SU-DHL-6 (cell line): ENCODE results near the gene EFL1.
"Not testable (repeated sequence)": the region's sequence is repeated elsewhere in the genome, so short reads cannot be mapped to it uniquely, and the experiment has no call there.

ENCODE experiments used
- H2AFZ ChIP-seq: fragments of 200-600 bp; sonication (generic); 2 replicates; pipeline ENCODE4 v1.6.1; 2014; ENCODE audit warnings: low read depth, mild to moderate bottlenecking, moderate library complexity, mixed read lengths, antibody characterized with exemption, low read length; ENCODE audit not compliant: severe bottlenecking
- H3F3A ChIP-seq: fragments of 200-600 bp; shearing (Covaris generic); 2 replicates; pipeline ENCODE4 v1.6.0; 2016; ENCODE audit warnings: antibody characterized with exemption, mild to moderate bottlenecking; ENCODE audit not compliant: insufficient read depth
- H3K27ac ChIP-seq: fragments of 200-600 bp; sonication (generic); 2 replicates; pipeline ENCODE4 v1.5.1; 2016; ENCODE audit warnings: low read depth, mild to moderate bottlenecking, low read length, moderate library complexity, mixed read lengths
- H3K27me3 ChIP-seq: fragments of 200-600 bp; sonication (generic), shearing (Covaris generic); 2 replicates; pipeline ENCODE4 v1.6.0; 2014; ENCODE audit warnings: mild to moderate bottlenecking, low read length
- H3K36me3 ChIP-seq: fragments of 200-600 bp; sonication (generic); 2 replicates; pipeline ENCODE4 v1.6.1; 2014; ENCODE audit warnings: mild to moderate bottlenecking, low read length, mixed read lengths
- H3K4me2 ChIP-seq: fragments of 300-600, 200-600 bp; shearing (Covaris generic), sonication (generic); 2 replicates; pipeline ENCODE4 v1.6.0; 2014; ENCODE audit warnings: low read length, low read depth, mild to moderate bottlenecking; ENCODE audit not compliant: poor library complexity, severe bottlenecking
- H3K4me3 ChIP-seq: fragments of 200-600 bp; sonication (generic); 2 replicates; pipeline ENCODE4 v1.5.1; 2014; ENCODE audit warnings: antibody characterized with exemption, low read length, mild to moderate bottlenecking, mixed read lengths; ENCODE audit not compliant: insufficient read depth, poor library complexity, severe bottlenecking
- H3K79me2 ChIP-seq: fragments of 200-600 bp; sonication (generic); 2 replicates; pipeline ENCODE4 v1.6.1; 2014; ENCODE audit warnings: mild to moderate bottlenecking, low read length, moderate library complexity; ENCODE audit not compliant: insufficient read depth
- H3K9ac ChIP-seq: fragments of 200-600 bp; sonication (generic); 2 replicates; pipeline ENCODE4 v1.7.0; 2014; ENCODE audit warnings: mild to moderate bottlenecking, low read length
- H3K9me2 ChIP-seq: fragments of 200-600 bp; sonication (generic); replicated peaks from 2 replicates; pipeline ENCODE4 v1.6.1; 2014; ENCODE audit warnings: low read length; ENCODE audit not compliant: insufficient read depth
- H3K9me3 ChIP-seq: fragments of 200-600 bp; sonication (generic); 2 replicates; pipeline ENCODE4 v1.6.1; 2014; ENCODE audit warnings: low read length, mixed read lengths; ENCODE audit not compliant: insufficient read depth
- H4K20me1 ChIP-seq: fragments of 200-600 bp; sonication (generic); 2 replicates; pipeline ENCODE4 v1.6.1; 2014; ENCODE audit warnings: low read depth, mild to moderate bottlenecking, antibody characterized with exemption, low read length, moderate library complexity, mixed read lengths
- CTCF ChIP-seq: fragments of 200-600 bp; sonication (generic); IDR thresholded peaks from one replicate; pipeline ENCODE4 v1.5.1; 2017; ENCODE audit warnings: antibody characterized with exemption, mild to moderate bottlenecking, low read length, moderate library complexity; ENCODE audit not compliant: insufficient read depth, poor library complexity, severe bottlenecking
- EZH2phosphoT487 ChIP-seq: fragments of 200-600 bp; sonication (generic), shearing (Covaris generic); conservative IDR thresholded peaks from 2 replicates; pipeline ENCODE4 v1.6.1; 2018; ENCODE audit warnings: mild to moderate bottlenecking, antibody characterized with exemption, low read length, moderate library complexity, mixed read lengths

Gene EFL1

DNA sequence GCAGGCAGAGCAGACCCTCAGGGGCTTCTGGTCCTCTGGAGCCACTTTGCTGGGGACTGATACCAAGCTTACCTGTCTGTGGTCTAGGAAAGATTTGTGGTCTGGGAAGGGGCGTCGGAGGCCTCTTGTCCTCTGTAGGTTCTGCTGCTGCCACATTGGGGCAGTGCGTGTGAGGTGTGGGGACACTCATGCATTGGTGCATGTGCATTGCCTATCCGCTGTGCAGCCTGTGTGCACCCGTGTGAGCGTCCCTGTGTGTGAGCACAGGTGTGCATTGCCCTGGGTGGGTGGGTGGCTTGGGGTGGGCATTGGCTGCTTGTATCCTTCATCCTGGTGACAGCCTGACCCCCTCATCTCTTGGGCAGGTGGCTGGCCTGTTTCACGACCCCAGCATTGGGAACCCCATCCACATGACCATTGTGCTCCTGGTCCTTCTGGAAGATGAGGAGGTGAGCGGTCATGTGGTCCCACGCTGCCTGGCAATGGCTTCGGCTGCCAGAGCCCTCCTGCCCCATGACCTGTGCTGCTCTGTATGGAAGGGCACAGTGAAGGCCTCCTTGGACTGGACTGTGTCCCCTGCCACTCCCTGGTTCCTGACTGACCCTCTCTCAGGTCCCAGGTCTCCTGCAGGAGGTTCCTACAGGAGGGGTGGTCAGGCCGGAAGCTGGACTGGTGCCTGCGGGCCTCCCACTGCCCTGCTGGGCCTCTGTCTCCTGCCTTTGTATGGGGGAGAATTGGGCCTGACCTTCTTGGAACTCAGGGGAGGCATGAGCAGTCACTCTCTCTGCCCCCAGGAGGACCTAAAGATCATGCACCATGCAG lies 41.6 kb upstream of the EFL1 start:
- Histone ChIP-seq H3K79me2 (no peaks in the 10 kb centered on the region), H3K9me3 (no peaks in the 10 kb centered on the region), H3K4me2 (no peak overlapping the region), H3K27me3 (no peaks in the 10 kb centered on the region), H3K27ac (no peak overlapping the region), H3K9me2 (no peaks in the 10 kb centered on the region), H2AFZ (no peak overlapping the region), H4K20me1 (no peaks in the 10 kb centered on the region), H3K9ac (no peak overlapping the region), H3F3A (no peaks in the 10 kb centered on the region), H3K36me3 (no peaks in the 10 kb centered on the region), H3K4me3 (no peak overlapping the region)
- TF ChIP-seq CTCF (no peak), EZH2phosphoT487 (no peak)

GRCh38 chr15:82301296-82302016 lies 38.9 kb upstream of the EFL1 start:
- Histone ChIP-seq H3K9ac (no peak overlapping the region), H3K9me3 (no peaks in the 10 kb centered on the region), H3K9me2 (no peaks in the 10 kb centered on the region), H3K27ac (no peak overlapping the region), H3K79me2 (no peaks in the 10 kb centered on the region), H3F3A (no peaks in the 10 kb centered on the region), H3K4me3 (no peak overlapping the region), H3K4me2 (no peak overlapping the region), H2AFZ (no peak overlapping the region), H3K36me3 (no peaks in the 10 kb centered on the region), H3K27me3 (no peaks in the 10 kb centered on the region), H4K20me1 (no peaks in the 10 kb centered on the region)
- TF ChIP-seq EZH2phosphoT487 (no peak), CTCF (no peak)

DNA sequence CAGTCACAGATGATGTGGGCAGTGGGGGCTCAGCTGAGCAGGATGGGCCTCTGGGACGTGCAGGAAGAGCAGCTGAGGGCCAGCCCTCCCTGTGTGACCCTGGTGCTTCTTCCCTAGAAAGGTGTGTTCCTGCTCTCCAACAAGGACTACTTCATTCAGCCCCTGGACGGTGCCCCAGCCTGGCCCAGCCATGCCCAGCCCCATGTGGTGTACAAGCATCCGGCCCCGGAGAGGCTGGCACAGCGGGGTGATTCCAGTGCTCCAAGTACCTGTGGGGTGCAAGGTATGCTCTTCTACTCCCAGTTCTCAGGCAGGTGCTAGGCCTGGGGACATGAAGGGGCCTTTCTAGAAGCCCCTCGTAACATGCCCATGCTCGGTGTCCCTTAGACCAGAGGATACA lies 38.3 kb upstream of the EFL1 start:
- no peaks in the 10 kb centered on the region for H3F3A ChIP-seq
- H3K4me3 ChIP-seq: no peak overlapping the region
- H3K9ac ChIP-seq: no peak overlapping the region
- no peaks in the 10 kb centered on the region for H3K36me3 ChIP-seq
- no peaks in the 10 kb centered on the region for H3K79me2 ChIP-seq
- no peaks in the 10 kb centered on the region for H3K27me3 ChIP-seq
- H2AFZ ChIP-seq: no peak overlapping the region
- no peak overlapping the region for H3K27ac ChIP-seq
- no peak for TF ChIP-seq EZH2phosphoT487
- TF ChIP-seq CTCF: no peak
- H4K20me1 ChIP-seq: no peaks in the 10 kb centered on the region
- H3K9me2 ChIP-seq: no peaks in the 10 kb centered on the region
- H3K4me2 ChIP-seq: no peak overlapping the region
- no peaks in the 10 kb centered on the region for H3K9me3 ChIP-seq

GRCh38 chr15:82300326-82300725 lies 37.8 kb upstream of the EFL1 start:
- not testable (repeated sequence) for H3K27ac ChIP-seq, H3K36me3 ChIP-seq, H3K79me2 ChIP-seq, H3K9me2 ChIP-seq, H3K4me3 ChIP-seq, H2AFZ ChIP-seq, H3K9me3 ChIP-seq, H3K9ac ChIP-seq, H4K20me1 ChIP-seq, H3K27me3 ChIP-seq, H3F3A ChIP-seq, H3K4me2 ChIP-seq

DNA sequence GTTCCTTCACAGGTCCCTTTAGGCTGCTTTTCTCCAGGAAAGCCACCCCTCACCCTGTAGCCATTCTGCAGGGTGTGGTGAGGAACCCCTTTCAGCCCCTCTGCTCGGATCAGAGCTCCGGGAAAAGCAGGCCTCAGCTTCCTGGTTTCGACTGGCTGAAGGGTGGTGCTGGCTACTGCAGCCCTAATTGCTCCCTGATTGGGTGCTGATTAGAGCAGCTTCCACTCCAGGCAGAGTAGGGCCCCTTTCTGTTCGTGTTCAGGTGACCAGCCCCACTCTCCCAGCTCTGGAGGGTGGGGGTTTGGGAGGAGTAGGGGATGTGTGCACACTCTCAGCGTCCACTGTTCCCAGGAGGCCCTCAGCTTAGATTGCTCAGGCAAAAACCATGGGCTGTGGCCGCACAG lies 37.0 kb upstream of the EFL1 start:
- not testable (repeated sequence) for H3F3A ChIP-seq, H3K79me2 ChIP-seq, H3K27ac ChIP-seq, H3K9ac ChIP-seq, H3K4me2 ChIP-seq, H3K27me3 ChIP-seq, H3K9me2 ChIP-seq, H2AFZ ChIP-seq, H3K36me3 ChIP-seq, H3K9me3 ChIP-seq, H3K4me3 ChIP-seq, H4K20me1 ChIP-seq
